GM19463 (cell line): ENCODE measurements around the gene ROPN1.
"Not testable (repeated sequence)": the region's sequence is repeated elsewhere in the genome, so short reads cannot be mapped to it uniquely, and the experiment has no call there.

Experiments used
- ATAC-seq: cut with Tn5 transposase; IDR thresholded peaks from one replicate; pipeline ENCODE4 v1.9.1; 2021; ENCODE audit warnings: mild to moderate bottlenecking, moderate library complexity; ENCODE audit not compliant: unreplicated experiment

The ROPN1 gene

GRCh38 chr3:123991730-123992588 lies at the start of gene ROPN1:
TSS of gene ROPN1 (minus strand) at chr3:123992124. CDS start at chr3:123980481, 11,643 bp downstream.
- not testable (repeated sequence) for ATAC-seq

GRCh38 chr3:124041553-124041952 lies 49.6 kb upstream of the ROPN1 start:
- no peak for ATAC-seq

- ATAC-seq = no peak
Measured at GRCh38 chr3:124037326-124037725, 45.4 kb upstream of the ROPN1 start.

DNA sequence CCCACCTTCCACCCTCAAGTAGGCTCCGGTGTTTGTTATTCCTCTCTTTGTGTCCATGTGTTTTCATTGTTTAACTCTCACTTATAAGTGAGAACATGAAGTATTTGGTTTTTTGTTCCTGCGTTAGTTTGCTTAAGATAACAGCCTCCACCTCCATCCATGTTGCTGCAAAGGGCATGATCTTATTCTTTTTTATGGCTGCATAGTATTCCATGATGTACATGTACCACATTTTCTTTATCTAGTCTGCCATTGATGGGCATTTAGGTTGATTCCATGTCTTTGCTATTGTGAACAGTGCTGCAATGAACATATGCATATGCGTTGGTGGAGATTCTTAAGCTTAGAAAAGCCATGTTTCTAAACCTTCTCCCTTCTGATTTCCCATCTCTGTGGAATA lies 44.3 kb upstream of the ROPN1 start:
- not testable (repeated sequence) for ATAC-seq

- ATAC-seq = no peak
Measured at GRCh38 chr3:124035463-124036121, 43.7 kb upstream of the ROPN1 start.

DNA sequence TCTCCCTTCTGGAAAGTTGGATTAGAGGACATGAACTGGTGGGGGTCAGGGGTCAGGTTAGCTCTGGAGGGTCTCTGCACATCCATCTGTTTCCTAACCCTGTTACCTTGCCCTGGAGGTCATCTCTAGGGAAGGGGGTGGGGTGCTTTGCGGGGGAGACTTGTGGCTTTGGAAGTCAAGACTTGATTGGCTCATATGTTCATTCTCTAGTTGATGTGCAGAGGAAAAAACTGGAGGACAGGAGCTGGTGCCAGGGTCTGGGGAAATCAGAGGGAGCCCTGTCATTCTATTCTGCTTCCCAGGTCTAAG lies 42.9 kb upstream of the ROPN1 start:
- no peak for ATAC-seq

DNA sequence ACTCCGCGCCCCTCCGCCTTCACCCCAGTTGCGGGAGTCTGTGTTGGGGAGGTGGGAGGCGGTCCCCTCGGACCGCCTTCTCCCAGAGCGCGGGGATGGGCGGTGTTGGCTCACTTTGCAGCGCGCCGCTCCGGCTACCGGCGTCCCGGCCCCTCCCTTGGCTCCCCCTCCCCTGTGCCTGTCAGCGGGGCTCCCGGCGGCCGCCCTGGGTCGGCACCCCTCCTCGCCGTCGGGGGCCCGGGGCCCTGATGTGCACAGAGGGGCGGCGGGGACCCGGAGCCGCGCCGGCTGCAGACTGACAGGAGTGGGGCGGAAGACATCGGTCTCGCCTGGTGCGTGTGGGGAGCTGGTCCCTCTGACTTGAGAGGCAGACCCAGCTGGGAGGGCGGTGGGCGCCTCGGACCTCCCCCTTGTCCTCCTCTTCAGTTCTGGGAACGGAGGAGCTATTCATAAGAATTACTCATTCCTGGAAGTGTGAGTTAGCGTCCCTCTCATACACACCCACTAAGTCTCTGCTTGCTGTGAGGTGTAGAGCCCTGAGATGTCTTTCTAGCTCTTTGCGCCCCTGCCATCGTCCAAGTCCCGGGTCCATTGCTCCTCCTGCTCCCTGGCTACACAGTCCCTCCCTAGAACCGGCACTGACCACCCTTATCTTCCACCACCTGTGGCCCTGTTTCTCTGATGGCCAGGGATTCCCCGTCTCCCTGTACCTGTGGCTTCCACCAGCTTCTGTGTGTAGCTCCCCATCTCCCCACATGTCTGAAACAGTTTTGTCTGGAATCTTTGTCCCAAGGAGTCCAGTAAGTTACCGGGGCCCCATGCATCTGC lies 42.3 kb upstream of the ROPN1 start:
- ATAC-seq = no peak

DNA sequence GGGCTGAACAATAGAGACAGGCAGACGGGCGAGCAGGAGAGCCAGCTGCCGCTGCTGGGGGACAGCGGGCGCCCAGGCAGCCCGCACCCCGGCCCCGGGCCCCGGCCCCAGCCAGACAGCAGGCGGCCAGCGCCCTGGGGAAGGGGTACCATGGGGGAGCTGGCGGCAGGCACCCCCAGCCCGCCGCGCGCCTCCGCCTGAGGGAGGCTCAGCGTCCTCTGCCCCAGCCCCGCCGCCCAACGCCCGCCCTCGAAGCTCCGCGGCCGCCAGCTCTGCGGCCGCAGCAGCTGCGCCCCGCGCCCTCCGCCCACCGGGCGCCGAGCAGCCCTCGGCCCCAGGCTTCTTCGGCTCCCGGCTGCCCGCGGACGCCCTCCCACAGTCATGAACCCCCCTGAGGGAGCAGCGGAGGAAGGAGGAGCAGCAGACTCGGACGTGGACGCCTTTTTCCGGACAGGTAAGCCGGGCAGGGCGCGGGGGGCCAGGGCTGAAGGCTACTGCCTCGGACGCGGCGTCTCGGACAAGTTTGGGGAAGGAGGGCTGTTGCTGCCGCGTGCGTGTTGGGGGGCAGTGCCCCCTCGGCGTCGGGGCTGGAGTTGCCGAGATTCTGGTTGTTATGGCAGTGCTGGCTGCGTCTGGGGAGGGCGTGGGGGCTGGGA lies 41.6 kb upstream of the ROPN1 start, which contains the start of gene KALRN:
TSS of gene KALRN (plus strand) at position 10 of the 656 bp plus-strand sequence.
- peak; percentile 12 for ATAC-seq

DNA sequence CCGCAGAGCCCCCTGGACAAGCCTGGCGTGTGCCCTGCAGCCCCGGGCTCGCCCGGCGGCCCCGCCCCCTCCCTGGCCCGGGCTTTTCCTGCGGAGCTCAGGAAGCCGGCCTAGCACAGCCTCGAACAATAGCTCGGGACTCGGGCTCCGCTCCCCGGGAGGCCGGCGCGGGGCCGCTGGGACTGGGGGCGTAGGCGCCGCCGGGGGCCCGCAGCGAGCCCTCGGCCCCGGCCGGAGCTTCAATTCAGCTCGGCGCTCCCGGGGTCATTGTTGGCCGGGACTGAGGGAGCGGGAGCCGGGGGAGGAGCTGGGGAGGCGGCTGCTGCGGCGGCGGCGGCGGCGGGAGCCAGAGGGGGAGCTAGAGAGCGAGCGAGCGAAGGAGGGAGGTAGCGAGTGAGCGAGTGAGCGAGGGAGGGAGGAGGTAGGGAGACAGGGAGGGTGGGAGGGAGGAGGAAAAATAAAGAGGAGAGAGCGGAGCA lies 41.0 kb upstream of the ROPN1 start:
- peak; percentile 97 for ATAC-seq

DNA sequence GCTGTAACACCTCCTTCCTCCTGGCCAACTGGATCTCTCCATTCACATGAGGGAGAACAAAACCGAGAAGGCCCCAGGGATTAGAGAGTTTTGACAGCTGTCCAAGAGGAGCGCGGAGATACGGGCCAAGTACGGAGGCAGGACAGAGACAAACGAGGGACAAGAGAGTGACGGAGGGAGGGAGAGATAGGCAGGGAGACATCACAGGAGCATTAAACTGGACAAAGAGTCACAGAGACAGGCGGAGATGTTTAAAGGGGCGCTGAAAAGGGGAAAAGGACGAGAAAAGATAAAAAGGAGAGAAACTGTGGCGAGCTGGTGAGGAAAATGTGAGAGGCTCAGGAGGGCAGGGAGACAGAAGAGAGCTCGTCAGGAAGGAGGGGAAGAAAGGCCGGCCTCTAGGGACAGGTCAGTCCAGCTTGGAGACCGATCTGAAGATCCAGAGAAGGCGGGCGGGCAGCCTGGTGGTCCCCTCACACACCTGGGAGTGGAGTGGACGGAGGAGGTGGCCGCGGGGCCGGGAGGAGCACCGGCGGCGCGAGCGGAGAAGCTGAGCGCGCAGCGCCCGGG lies 40.5 kb upstream of the ROPN1 start:
- no peak for ATAC-seq

GRCh38 chr3:124026516-124026915 lies 34.6 kb upstream of the ROPN1 start:
- ATAC-seq = no peak

GRCh38 chr3:124023531-124023930 lies 31.6 kb upstream of the ROPN1 start:
- not testable (repeated sequence) for ATAC-seq

- ATAC-seq = no peak
Measured at GRCh38 chr3:124019291-124019690, 27.4 kb upstream of the ROPN1 start.

- ATAC-seq = not testable (repeated sequence)
Measured at GRCh38 chr3:124017502-124017901, 25.6 kb upstream of the ROPN1 start.

DNA sequence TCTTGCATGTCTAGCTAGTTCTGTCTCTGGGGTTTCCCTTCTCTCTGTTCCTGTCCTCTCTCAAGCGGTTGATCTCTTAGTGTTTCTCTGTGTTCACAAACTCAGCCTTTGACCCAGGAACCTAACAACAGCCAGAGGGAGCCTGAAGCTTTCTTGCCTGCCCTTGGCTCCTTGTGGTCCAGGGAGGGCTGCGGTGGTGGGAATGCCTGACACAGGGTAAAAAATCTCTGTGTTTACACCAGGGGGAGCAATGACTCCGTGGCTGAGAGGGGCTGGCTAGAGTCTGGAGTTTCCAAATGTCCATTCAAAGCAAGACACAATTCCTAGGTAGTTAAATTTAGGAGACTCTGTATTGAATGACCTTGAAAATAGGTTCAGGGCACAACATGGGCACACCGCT lies 24.6 kb upstream of the ROPN1 start:
- not testable (repeated sequence) for ATAC-seq

DNA sequence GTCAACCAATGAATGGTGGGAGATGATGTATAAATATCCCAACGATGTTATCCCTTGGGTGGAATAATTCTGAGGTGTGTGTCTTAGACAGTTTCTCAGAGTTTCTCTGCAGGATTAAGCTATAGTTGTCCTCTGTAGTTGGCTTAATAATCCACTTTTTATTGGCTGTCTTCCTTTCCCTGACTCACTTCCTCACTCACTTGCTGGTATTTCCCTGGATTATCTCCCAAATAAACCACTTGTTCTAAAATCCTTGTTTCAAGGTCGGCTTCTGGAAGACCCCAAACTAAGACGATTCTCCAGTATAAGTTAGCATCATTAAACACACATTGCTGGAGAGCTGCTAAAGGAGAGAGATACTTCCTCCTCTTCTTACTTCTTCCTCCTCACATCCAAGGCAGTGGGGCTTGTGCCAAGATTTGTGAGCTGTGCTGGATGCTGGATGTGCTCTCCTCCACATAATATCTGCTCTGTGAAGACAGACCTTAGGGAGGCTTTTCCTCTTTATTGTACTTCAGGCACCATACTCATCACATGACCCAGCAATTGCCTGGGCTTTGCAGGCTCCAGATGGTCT lies 22.5 kb upstream of the ROPN1 start:
- ATAC-seq = no peak

- ATAC-seq = not testable (repeated sequence)
Measured at GRCh38 chr3:124008321-124008720, 16.4 kb upstream of the ROPN1 start.

DNA sequence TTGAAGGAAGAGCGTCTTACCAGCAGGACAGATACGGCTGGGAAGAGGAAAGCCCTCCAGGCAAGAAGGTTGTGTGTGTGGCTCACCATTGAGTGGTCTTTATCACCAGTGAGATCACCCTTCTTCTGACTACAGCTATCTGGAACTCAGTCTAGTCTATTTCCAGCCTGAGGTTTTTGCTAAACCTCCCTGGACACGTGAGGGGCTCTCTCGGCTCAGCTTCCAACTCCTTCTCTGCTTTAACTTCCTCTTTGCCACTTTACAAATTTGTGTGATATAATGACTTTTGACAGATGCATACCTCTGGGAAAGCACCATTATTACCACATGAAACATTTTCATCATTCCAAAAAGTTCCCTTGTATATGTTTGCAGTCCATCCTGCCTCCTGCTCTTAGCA lies 15.3 kb upstream of the ROPN1 start:
- ATAC-seq = no peak

DNA sequence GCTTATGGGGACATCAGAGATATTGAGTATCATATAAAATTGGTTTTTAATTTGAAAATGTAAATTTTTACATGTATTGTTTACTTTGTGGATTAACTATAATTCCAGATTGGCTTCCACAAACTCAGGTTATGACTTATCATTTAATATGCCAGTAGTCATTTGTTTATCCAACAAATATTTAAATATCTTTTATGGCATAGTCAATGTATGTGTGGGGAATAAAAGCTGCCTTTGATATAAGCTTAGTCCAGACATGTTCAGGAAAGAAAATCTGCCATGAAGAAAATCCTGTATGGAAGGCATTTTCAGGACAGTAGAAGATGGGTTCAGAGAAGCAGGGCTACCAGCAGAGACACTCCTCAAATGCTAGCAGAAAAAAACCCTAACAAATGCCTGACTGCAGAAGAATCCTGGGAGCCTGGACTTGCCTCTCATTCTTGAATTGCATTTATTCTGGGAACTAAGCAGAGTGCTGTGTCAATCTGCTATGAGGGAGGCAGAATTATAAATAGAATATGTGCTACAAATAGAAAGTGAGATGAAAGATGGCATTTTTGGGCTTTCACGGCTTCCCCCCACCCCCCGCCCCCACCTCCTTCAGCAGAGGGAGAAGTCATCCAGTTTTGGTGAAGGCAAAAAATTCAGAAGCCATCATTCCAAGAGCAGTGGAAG lies 10.6 kb upstream of the ROPN1 start:
- not testable (repeated sequence) for ATAC-seq
